NCI-H345 treated with DMSO at 0.1 percent for 48 hours (cell line): ENCODE data around the gene SLC9A2.
A peak's percentile ranks its signal among the peaks of the same experiment; 100 is the strongest.

Experiments
- DNase-seq: peaks from one replicate; lab custom pipeline; 2025; ENCODE audit not compliant: unreplicated experiment; lab: John Stamatoyannopoulos, UW

SLC9A2 gene

GRCh38 chr2:102619414-102620319, at the start of gene SLC9A2:
Gene SLC9A2 (plus strand): TSS chr2:102619553. CDS start chr2:102619849, 296 bp downstream.
- DNase-seq: peak; percentile 26

GRCh38 chr2:102575888-102576287, 43.5 kb upstream of the SLC9A2 start:
- no peak for DNase-seq

- DNase-seq: no peak
These were observed 41.0 kb upstream of the SLC9A2 start for GRCh38 chr2:102578376-102578775.

- DNase-seq: no peak
These were observed 37.4 kb upstream of the SLC9A2 start for GRCh38 chr2:102581911-102582310.

GRCh38 chr2:102582845-102583244, 36.5 kb upstream of the SLC9A2 start:
- DNase-seq: no peak

- no peak for DNase-seq
These were observed 33.4 kb upstream of the SLC9A2 start for GRCh38 chr2:102585847-102586404.

- no peak for DNase-seq
These were observed 31.0 kb upstream of the SLC9A2 start for GRCh38 chr2:102588213-102588939.

GRCh38 chr2:102589444-102589843, 29.9 kb upstream of the SLC9A2 start:
- no peak for DNase-seq

GRCh38 chr2:102591491-102592045, 27.8 kb upstream of the SLC9A2 start:
- DNase-seq: no peak

GRCh38 chr2:102592601-102593000, 26.8 kb upstream of the SLC9A2 start:
- DNase-seq: no peak

- no peak for DNase-seq
These were observed 25.8 kb upstream of the SLC9A2 start for GRCh38 chr2:102593516-102593915.

GRCh38 chr2:102594445-102595016, 24.8 kb upstream of the SLC9A2 start:
- DNase-seq: no peak

- no peak for DNase-seq
These were observed 21.6 kb upstream of the SLC9A2 start for GRCh38 chr2:102597788-102598187.

GRCh38 chr2:102599486-102599885, 19.9 kb upstream of the SLC9A2 start:
- no peak for DNase-seq

GRCh38 chr2:102601730-102602129, 17.6 kb upstream of the SLC9A2 start:
- no peak for DNase-seq

- DNase-seq: no peak
These were observed 15.4 kb upstream of the SLC9A2 start for GRCh38 chr2:102603904-102604303.

GRCh38 chr2:102604769-102605168, 14.6 kb upstream of the SLC9A2 start:
- DNase-seq: no peak

GRCh38 chr2:102606353-102606752, 13.0 kb upstream of the SLC9A2 start:
- no peak for DNase-seq

- peak; percentile 49 for DNase-seq
These were observed 3.5 kb upstream of the SLC9A2 start for GRCh38 chr2:102615620-102616436.
